ENCODE results near the gene LY6G5C. TPM values are rescaled to one million over a fixed set of nuclear protein-coding genes. Genes with fewer than 3 reads are reported as not detected.

Gene LY6G5C
- total and polyA plus RNA-seq, 9 of the 15 experiments (the other 6 are each of a cell fraction or from before 2014, with no cell fraction given) = 0.10 to 0.67 (median 0.46) TPM; not detected in 4

- no peak for TF ChIP-seq ZNF518B (CRISPR knock-in tag; IDR thresholded peaks at IDR 0.05)
- TF ChIP-seq PHF20 (IDR thresholded peaks at IDR 0.05; ENCODE audit: partially characterized antibody) = no peak
- no peak for TF ChIP-seq SNIP1 (IDR thresholded peaks at IDR 0.05; ENCODE audit: low read depth)
- TF ChIP-seq NFIX (CRISPR knock-in tag; IDR thresholded peaks at IDR 0.05; ENCODE audit: low read depth) = no peak
- no peak for TF ChIP-seq NR2C1 (IDR thresholded peaks at IDR 0.05)
- TF ChIP-seq NR2C1 (tag; IDR thresholded peaks at IDR 0.05) = peak; percentile 34; the same call in 1 of the 2 replicates
- no peak for TF ChIP-seq STAT5B (CRISPR knock-in tag; IDR thresholded peaks at IDR 0.05)
- TF ChIP-seq ZNF699 (CRISPR knock-in tag; IDR thresholded peaks at IDR 0.05; ENCODE audit: insufficient replicate concordance) = no peak
- peak; percentile 46 for TF ChIP-seq POLR2B (IDR thresholded peaks at IDR 0.05; ENCODE audit: low read depth, partially characterized antibody)
- TF ChIP-seq ZC3H4 (CRISPR knock-in tag; IDR thresholded peaks at IDR 0.05; ENCODE audit: borderline replicate concordance) = no peak
- peak; percentile 73; the same call in 1 of the 2 replicates for TF ChIP-seq ZNF212 (CRISPR knock-in tag; IDR thresholded peaks at IDR 0.05)
- no peak for TF ChIP-seq KAT8 (IDR thresholded peaks at IDR 0.05; ENCODE audit: low read depth)
- no peak for TF ChIP-seq ZC3H11A (IDR thresholded peaks at IDR 0.05; ENCODE audit: low read depth, low read length)
- TF ChIP-seq RFX7 (CRISPR knock-in tag; IDR thresholded peaks at IDR 0.05) = no peak
- TF ChIP-seq ZNF398 (CRISPR knock-in tag; IDR thresholded peaks at IDR 0.05) = no peak
- no peak for TF ChIP-seq ZHX1 (conservative IDR thresholded peaks at IDR 0.05; ENCODE audit: low read length)
- TF ChIP-seq STAT5A (IDR thresholded peaks at IDR 0.05; ENCODE audit: borderline replicate concordance, low read length) = no peak
- TF ChIP-seq USF2 (CRISPR knock-in tag; IDR thresholded peaks at IDR 0.05) = no peak
- TF ChIP-seq MAFG (tag; conservative IDR thresholded peaks at IDR 0.05) = no peak
Measured at GRCh38 chr6:31725502-31726350, 44.9 kb upstream of the LY6G5C start (continued).
